Colonic mucosa (tissue), 4 donors: ENCODE results near the gene C19orf25. TPM values are rescaled to one million over a fixed set of nuclear protein-coding genes. Genes with fewer than 3 reads are reported as not detected.

Source experiments
- DNase-seq: peaks from one replicate; pipeline ENCODE4 v3.0.0-alpha.2; 2020
- H3K27ac ChIP-seq: fragments of 200-600 bp; one replicate; pipeline ENCODE4 v1.8.0; 2021
- H3K27me3 ChIP-seq: fragments of 200-600 bp; one replicate; pipeline ENCODE4 v1.8.0; 2021
- H3K36me3 ChIP-seq: fragments of 200-600 bp; one replicate; pipeline ENCODE4 v1.8.0; 2021
- H3K4me1 ChIP-seq: fragments of 200-600 bp; one replicate; pipeline ENCODE4 v1.8.0; 2021; ENCODE audit warnings: mild to moderate bottlenecking
- H3K4me3 ChIP-seq: fragments of 200-600 bp; one replicate; pipeline ENCODE4 v1.8.0; 2021
- H3K9ac ChIP-seq, 2 donors: one replicate each; pipeline ENCODE4 v1.7.0; 2013; ENCODE audit warnings: control low read depth in 2 of 2, low read depth in 2 of 2, low read length in 2 of 2
- H3K9me3 ChIP-seq: fragments of 200-600 bp; one replicate; pipeline ENCODE4 v1.8.0; 2021
- intact Hi-C: fragments of 100-400 bp; cut with DNase I; formaldehyde crosslinking; loops from one replicate; pipeline ENCODE4 v1.14.1; 2022
- total RNA-seq, 2 donors: library from RNA; stranded (reverse); fragmentation: NEBNext Ultra II Directional in 1 of 2; extraction: Animal tissue kit (Norgen Biotek cat#: 25700) in 1 of 2; gene quantifications; one replicate each; pipeline ENCODE4 v1.2.1, GENCODE V29; 2021
- TF ChIP-seq, protein P1 (sequence below): fragments of 200-600 bp; IDR thresholded peaks from one replicate; pipeline ENCODE4 v1.8.0; 2022; ENCODE audit warnings: antibody characterized with exemption, mild to moderate bottlenecking
- donor health status: healthy.
- donor health status: DM: no; HTN: no; CAD: no.
- donor health status: DM: no; HTN: no; CAD: no.

The C19orf25 gene
- total RNA-seq, 2 donors from 2014 or later: 27.3 to 46.9 TPM

DNA sequence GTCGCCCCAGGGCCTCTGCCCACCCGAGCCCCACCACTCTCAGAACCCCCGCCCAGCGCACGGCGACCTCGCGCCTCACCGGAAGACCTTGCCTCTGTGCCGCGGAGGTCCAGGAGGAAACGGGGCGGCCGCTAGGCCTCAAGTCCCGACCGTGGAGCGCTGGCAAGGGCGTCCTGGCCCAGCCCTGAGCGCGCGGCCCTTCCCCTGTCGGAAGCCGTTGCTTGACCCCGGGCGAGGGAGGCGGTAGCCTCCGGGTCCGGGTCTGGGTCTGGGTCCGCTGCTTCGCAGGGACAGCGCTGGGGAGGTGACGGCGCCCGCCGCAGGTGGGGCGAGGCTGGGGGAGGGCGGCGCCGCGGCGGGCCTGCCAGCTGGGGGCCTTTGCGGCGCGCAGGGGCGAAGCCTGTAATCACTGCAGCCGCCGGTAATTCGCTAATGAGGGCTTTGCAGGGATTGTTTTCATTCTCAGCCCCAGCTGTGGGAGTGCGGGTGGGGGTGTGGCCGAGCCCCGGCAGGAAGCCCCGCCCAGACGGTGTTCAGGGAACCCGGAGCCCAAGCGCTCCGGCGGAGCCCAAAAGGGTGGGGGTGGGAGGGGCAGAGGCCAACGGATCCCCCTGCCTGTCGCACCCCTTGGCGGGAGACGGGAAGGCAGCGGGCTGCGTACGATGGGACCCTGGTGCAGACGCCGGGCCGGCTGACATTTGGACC is 8.6 kb downstream of the C19orf25 start:
- no peaks in the 10 kb centered on the region for H3K9me3 ChIP-seq
- H3K27me3 ChIP-seq: peaks cover 76% of the 10 kb centered on the region
- H3K27ac ChIP-seq: no peak overlapping the region
- H3K36me3 ChIP-seq: no peaks in the 10 kb centered on the region
- peak overlapping the region; percentile 27 for H3K4me3 ChIP-seq
- intact Hi-C loops: no loop called here
- H3K4me1 ChIP-seq: peaks cover 37% of the 10 kb centered on the region
- TF ChIP-seq, protein P1, sequence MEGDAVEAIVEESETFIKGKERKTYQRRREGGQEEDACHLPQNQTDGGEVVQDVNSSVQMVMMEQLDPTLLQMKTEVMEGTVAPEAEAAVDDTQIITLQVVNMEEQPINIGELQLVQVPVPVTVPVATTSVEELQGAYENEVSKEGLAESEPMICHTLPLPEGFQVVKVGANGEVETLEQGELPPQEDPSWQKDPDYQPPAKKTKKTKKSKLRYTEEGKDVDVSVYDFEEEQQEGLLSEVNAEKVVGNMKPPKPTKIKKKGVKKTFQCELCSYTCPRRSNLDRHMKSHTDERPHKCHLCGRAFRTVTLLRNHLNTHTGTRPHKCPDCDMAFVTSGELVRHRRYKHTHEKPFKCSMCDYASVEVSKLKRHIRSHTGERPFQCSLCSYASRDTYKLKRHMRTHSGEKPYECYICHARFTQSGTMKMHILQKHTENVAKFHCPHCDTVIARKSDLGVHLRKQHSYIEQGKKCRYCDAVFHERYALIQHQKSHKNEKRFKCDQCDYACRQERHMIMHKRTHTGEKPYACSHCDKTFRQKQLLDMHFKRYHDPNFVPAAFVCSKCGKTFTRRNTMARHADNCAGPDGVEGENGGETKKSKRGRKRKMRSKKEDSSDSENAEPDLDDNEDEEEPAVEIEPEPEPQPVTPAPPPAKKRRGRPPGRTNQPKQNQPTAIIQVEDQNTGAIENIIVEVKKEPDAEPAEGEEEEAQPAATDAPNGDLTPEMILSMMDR: no peak
- DNase-seq: peak; percentile 65
- peak overlapping the region in 1 of 2 donors; percentile 43 for H3K9ac ChIP-seq

DNA sequence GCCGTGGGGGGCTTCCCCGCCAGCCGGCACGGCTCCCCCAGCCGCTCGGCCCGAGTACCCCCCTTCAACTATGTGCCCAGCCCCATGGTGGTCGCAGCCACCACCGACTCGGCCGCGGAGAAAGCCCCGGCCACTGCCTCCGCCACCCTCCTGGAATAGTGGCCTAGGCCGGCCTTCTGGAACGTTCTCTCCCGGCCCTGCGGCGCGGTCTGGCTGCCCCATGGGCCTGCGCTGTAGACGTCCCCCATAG is 9.0 kb downstream of the C19orf25 start:
- no peak overlapping the region for H3K27ac ChIP-seq
- peaks cover 37% of the 10 kb centered on the region for H3K4me1 ChIP-seq
- TF ChIP-seq, protein P1: no peak
- peaks cover 81% of the 10 kb centered on the region for H3K27me3 ChIP-seq
- peak overlapping the region in 1 of 2 donors; percentile 43 for H3K9ac ChIP-seq
- intact Hi-C loops: no loop called here
- H3K4me3 ChIP-seq: peak overlapping the region; percentile 27
- no peaks in the 10 kb centered on the region for H3K36me3 ChIP-seq
- no peaks in the 10 kb centered on the region for H3K9me3 ChIP-seq
- DNase-seq: no peak

DNA sequence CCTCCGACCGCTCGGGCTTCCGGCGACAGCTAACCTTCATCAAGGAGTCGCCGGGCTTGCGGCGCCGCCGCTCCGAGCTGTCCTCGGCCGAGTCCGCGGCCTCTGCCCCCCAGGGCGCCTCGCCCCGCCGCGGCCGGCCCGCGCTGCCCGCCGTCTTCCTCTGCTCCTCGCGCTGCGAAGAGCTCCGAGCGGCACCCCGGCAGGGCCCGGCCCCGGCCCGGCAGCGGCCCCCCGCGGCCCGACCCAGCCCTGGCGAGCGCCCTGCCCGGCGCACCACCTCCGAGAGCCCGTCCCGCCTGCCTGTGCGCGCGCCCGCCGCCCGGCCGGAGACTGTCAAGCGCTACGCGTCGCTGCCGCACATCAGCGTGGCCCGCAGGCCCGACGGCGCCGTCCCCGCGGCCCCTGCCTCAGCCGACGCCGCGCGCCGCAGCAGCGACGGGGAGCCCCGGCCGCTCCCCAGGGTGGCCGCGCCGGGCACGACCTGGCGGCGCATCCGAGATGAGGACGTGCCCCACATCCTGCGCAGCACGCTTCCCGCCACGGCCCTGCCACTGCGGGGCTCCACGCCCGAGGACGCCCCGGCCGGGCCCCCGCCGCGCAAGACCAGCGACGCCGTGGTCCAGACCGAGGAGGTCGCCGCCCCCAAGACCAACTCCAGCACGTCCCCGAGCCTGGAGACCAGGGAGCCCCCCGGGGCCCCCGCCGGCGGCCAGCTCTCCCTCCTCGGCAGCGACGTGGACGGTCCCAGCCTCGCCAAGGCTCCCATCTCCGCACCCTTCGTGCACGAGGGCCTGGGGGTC is 9.6 kb downstream of the C19orf25 start:
- Histone ChIP-seq H3K4me1 (peaks cover 37% of the 10 kb centered on the region), H3K9ac (peak overlapping the region in 1 of 2 donors; percentile 43), H3K27ac (no peak overlapping the region), H3K36me3 (no peaks in the 10 kb centered on the region), H3K27me3 (peaks cover 82% of the 10 kb centered on the region), H3K4me3 (peak overlapping the region; percentile 27), H3K9me3 (no peaks in the 10 kb centered on the region)
- TF ChIP-seq, protein P1: no peak
- intact Hi-C loops: no loop called here
- DNase-seq: no peak

DNA sequence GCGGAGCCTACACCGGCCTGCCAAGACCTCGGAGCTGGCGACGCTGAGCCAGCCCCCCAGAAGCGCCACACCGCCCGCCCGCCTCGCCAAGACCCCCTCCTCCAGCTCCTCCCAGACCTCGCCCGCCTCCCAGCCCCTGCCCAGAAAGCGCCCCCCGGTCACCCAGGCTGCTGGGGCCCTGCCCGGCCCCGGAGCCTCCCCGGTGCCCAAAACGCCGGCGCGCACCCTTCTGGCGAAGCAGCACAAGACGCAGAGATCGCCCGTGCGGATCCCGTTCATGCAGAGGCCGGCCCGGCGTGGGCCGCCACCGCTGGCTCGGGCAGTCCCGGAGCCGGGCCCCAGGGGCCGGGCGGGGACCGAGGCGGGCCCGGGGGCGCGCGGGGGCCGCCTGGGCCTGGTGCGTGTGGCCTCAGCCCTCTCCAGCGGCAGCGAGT is 10.2 kb downstream of the C19orf25 start:
- H3K9ac ChIP-seq: no peak overlapping the region
- H3K36me3 ChIP-seq: no peaks in the 10 kb centered on the region
- H3K27me3 ChIP-seq: peaks cover 82% of the 10 kb centered on the region
- no peak overlapping the region for H3K27ac ChIP-seq
- no peaks in the 10 kb centered on the region for H3K9me3 ChIP-seq
- no peak overlapping the region for H3K4me3 ChIP-seq
- peaks cover 37% of the 10 kb centered on the region for H3K4me1 ChIP-seq
- intact Hi-C loops: no loop called here
- no peak for DNase-seq
- TF ChIP-seq, protein P1: no peak

DNA sequence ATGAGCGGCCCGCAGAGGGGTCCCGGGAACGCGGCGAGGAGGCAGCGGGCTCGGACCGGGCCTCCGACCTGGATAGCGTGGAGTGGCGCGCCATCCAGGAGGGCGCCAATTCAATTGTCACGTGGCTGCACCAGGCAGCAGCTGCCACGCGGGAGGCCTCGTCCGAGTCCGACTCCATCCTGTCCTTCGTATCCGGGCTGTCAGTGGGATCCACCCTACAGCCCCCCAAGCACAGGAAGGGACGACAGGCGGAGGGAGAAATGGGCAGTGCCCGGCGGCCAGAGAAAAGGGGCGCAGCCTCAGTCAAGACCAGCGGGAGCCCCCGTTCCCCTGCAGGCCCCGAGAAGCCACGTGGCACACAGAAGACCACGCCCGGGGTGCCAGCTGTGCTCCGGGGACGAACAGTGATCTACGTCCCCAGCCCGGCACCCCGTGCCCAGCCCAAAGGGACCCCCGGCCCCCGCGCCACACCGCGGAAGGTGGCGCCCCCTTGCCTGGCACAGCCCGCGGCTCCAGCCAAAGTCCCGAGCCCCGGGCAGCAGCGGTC is 10.7 kb downstream of the C19orf25 start:
- TF ChIP-seq, protein P1: no peak
- intact Hi-C loops: no loop called here
- no peaks in the 10 kb centered on the region for H3K36me3 ChIP-seq
- H3K27me3 ChIP-seq: peaks cover 81% of the 10 kb centered on the region
- DNase-seq: no peak
- no peak overlapping the region for H3K9ac ChIP-seq
- no peaks in the 10 kb centered on the region for H3K9me3 ChIP-seq
- H3K27ac ChIP-seq: no peak overlapping the region
- no peak overlapping the region for H3K4me3 ChIP-seq
- H3K4me1 ChIP-seq: peaks cover 37% of the 10 kb centered on the region
